Ishikawa (cell line): ENCODE measurements around the gene POLD2.

ENCODE experiments used
- CEBPB ChIP-seq: IDR thresholded peaks from 2 replicates; pipeline ENCODE4 v1.6.1; 2012
- CREB1 ChIP-seq: IDR thresholded peaks from 2 replicates; pipeline ENCODE4 v1.6.1; 2012; ENCODE audit warnings: low read depth
- EGR1 ChIP-seq: IDR thresholded peaks from 2 replicates; pipeline ENCODE4 v1.6.1; 2012
- EP300 ChIP-seq: IDR thresholded peaks from 2 replicates; pipeline ENCODE4 v1.6.1; 2012; ENCODE audit warnings: borderline replicate concordance
- FOXM1 ChIP-seq: IDR thresholded peaks from 2 replicates; pipeline ENCODE4 v1.6.1; 2012; ENCODE audit warnings: low read depth, borderline replicate concordance
- MAX ChIP-seq: IDR thresholded peaks from 2 replicates; pipeline ENCODE4 v1.6.1; 2012
- NFIC ChIP-seq: IDR thresholded peaks from 2 replicates; pipeline ENCODE4 v1.6.1; 2012
- RAD21 ChIP-seq: IDR thresholded peaks from 2 replicates; pipeline ENCODE4 v1.6.1; 2012; ENCODE audit warnings: low read depth
- TAF1 ChIP-seq: IDR thresholded peaks from 2 replicates; pipeline ENCODE4 v1.6.1; 2012; ENCODE audit warnings: low read depth, mild to moderate bottlenecking
- TCF12 ChIP-seq: IDR thresholded peaks from 2 replicates; pipeline ENCODE4 v1.6.1; 2012; ENCODE audit warnings: low read depth
- TEAD4 ChIP-seq: IDR thresholded peaks from 2 replicates; pipeline ENCODE4 v1.6.1; 2012
- USF1 ChIP-seq: IDR thresholded peaks from 2 replicates; pipeline ENCODE4 v1.6.1; 2012
- YY1 ChIP-seq: IDR thresholded peaks from 2 replicates; pipeline ENCODE4 v1.6.1; 2012; ENCODE audit warnings: low read depth
- ZBTB7A ChIP-seq: IDR thresholded peaks from 2 replicates; pipeline ENCODE4 v1.6.1; 2012; ENCODE audit warnings: low read depth
- TF ChIP-seq, protein P1 (sequence below): IDR thresholded peaks from 2 replicates; pipeline ENCODE4 v1.6.1; 2012; ENCODE audit warnings: low read depth, mild to moderate bottlenecking

Gene POLD2

DNA sequence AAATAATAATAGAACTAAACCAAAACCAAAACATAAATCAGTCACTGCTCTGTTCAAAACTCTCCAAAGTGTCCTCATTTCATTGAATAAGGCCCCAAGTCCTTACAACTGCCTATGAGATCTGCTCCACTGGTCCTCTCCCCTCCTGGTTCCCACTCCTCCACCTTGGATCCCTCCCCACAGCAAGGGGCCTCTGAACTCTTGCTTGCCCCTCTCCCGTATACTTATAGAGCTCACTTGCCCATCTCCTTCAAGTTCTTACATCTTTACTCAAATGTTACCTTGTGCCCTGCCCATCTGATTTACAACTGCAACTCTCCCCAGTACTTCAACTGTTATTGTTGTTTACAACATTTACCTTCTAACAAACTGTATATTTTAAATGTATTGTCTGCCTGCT is 819 bp downstream of the POLD2 start:
- no peak for TF ChIP-seq ZBTB7A
- no peak for TF ChIP-seq USF1
- TF ChIP-seq, protein P1, sequence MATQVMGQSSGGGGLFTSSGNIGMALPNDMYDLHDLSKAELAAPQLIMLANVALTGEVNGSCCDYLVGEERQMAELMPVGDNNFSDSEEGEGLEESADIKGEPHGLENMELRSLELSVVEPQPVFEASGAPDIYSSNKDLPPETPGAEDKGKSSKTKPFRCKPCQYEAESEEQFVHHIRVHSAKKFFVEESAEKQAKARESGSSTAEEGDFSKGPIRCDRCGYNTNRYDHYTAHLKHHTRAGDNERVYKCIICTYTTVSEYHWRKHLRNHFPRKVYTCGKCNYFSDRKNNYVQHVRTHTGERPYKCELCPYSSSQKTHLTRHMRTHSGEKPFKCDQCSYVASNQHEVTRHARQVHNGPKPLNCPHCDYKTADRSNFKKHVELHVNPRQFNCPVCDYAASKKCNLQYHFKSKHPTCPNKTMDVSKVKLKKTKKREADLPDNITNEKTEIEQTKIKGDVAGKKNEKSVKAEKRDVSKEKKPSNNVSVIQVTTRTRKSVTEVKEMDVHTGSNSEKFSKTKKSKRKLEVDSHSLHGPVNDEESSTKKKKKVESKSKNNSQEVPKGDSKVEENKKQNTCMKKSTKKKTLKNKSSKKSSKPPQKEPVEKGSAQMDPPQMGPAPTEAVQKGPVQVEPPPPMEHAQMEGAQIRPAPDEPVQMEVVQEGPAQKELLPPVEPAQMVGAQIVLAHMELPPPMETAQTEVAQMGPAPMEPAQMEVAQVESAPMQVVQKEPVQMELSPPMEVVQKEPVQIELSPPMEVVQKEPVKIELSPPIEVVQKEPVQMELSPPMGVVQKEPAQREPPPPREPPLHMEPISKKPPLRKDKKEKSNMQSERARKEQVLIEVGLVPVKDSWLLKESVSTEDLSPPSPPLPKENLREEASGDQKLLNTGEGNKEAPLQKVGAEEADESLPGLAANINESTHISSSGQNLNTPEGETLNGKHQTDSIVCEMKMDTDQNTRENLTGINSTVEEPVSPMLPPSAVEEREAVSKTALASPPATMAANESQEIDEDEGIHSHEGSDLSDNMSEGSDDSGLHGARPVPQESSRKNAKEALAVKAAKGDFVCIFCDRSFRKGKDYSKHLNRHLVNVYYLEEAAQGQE: no peak
- no peak for TF ChIP-seq CREB1
- no peak for TF ChIP-seq TAF1
- no peak for TF ChIP-seq TEAD4

DNA sequence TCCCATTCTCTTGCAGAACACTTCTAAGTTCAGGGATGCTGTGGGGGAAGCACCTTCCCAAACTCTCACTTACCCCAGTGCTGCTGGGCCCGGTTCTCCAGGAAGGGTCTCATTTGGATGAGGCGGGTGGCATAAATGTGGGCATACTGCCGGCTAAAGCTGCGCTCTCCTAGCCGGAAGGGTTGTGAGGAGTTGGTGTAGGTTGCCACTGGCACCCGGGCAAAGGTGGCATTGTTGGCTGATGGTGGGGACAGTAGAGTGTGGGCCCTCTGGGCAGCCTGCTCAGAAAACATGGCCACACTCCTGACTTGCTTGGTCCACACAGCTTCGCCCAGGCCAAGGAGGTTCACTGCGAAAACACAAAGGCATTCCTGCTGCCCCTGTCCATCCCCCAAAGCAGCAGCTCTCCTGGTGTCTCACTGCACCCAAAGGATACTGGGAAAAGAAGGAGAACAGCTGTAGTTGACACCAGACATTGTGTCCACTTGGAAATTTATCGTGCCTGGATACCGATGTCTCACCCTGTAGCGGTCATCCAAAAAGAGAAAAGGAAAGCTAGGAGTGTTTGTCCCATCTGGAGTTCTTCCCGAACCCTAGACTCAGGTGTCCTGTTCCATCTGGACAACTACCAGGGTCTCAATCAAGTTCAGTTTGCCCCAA is 1.5 kb downstream of the POLD2 start:
- TF ChIP-seq EGR1 (no peak), RAD21 (no peak), CREB1 (no peak), TEAD4 (no peak), USF1 (no peak), EP300 (no peak), NFIC (no peak), TAF1 (no peak), MAX (no peak), YY1 (no peak), FOXM1 (no peak), ZBTB7A (no peak), TCF12 (no peak), CEBPB (no peak)
- TF ChIP-seq, protein P1: no peak

- TF ChIP-seq MAX (no peak), TAF1 (no peak), EP300 (no peak), EGR1 (no peak), ZBTB7A (no peak), FOXM1 (no peak), CREB1 (no peak), TCF12 (no peak), YY1 (no peak), CEBPB (no peak), USF1 (no peak), TEAD4 (no peak), RAD21 (no peak), NFIC (no peak)
- TF ChIP-seq, protein P1: no peak
Measured at GRCh38 chr7:44120395-44120794, 3.0 kb downstream of the POLD2 start.

- TF ChIP-seq MAX (no peak), USF1 (no peak), RAD21 (no peak), TCF12 (no peak), FOXM1 (no peak), TEAD4 (no peak), EGR1 (no peak), YY1 (no peak), TAF1 (no peak), CEBPB (no peak), NFIC (no peak), CREB1 (no peak), ZBTB7A (no peak)
- TF ChIP-seq, protein P1: no peak
Measured at GRCh38 chr7:44119829-44120380, 3.4 kb downstream of the POLD2 start.
